Ascending aorta (tissue), 2 donors: Measurements from ENCODE around the gene TMEM151B. TPM values are rescaled to one million over a fixed set of nuclear protein-coding genes. Genes with fewer than 3 reads are reported as not detected.

Experiments used
- DNase-seq, 2 donors: peaks; one replicate each; pipeline ENCODE4 v3.0.0-alpha.2; 2019; ENCODE audit warnings: low spot score in 2 of 2
- H3K27ac ChIP-seq, 2 donors: fragments of 200-600 bp; sonication (generic); one replicate each; pipeline ENCODE4 v1.5.1; 2016 to 2017; ENCODE audit warnings: mild to moderate bottlenecking in 1 of 2
- H3K27me3 ChIP-seq: fragments of 200-600 bp; sonication (generic); one replicate; pipeline ENCODE4 v1.5.1; 2017
- H3K36me3 ChIP-seq, 2 donors: fragments of 200-600 bp; sonication (generic); one replicate each; pipeline ENCODE4 v1.5.1; 2016
- H3K4me1 ChIP-seq, 2 donors: fragments of 200-600 bp; sonication (generic); one replicate each; pipeline ENCODE4 v1.5.1; 2016 to 2017; ENCODE audit warnings: mild to moderate bottlenecking in 1 of 2
- H3K4me3 ChIP-seq, 2 donors: fragments of 200-600 bp; sonication (generic); one replicate each; pipeline ENCODE4 v1.5.1; 2016 to 2017; ENCODE audit warnings: mild to moderate bottlenecking in 1 of 2
- H3K9me3 ChIP-seq, 2 donors: fragments of 200-600 bp; sonication (generic); one replicate each; pipeline ENCODE4 v1.5.1; 2016
- intact Hi-C: fragments of 100-400 bp; cut with DNase I; formaldehyde crosslinking; loops from one replicate; pipeline ENCODE4 v1.15.1; 2023
- total RNA-seq: library from RNA; depleted of rRNA; stranded (reverse); fragments of >200 nt; gene quantifications from one replicate; pipeline ENCODE4 v1.1.0, GENCODE V29; 2016
- TF ChIP-seq, protein P1 (sequence below), 3 experiments: fragments of 200-600 bp in 2 of 3; fragments of 450-650 bp in 1 of 3; sonication (generic) in 2 of 3; IDR thresholded peaks; one replicate each; pipeline ENCODE4 v1.5.1; 2016 to 2019; ENCODE audit warnings: antibody characterized with exemption in 3 of 3, mild to moderate bottlenecking in 1 of 3, moderate library complexity in 1 of 3

Gene TMEM151B
- total RNA-seq, 1 donor from 2014 or later: not detected

GRCh38 chr6:44260451-44261297 lies 9.6 kb upstream of the TMEM151B start:
- Histone ChIP-seq H3K27me3 (no peaks in the 10 kb centered on the region), H3K4me1 (peaks cover 15 to 37% of the 10 kb centered on the region in 2 donors), H3K4me3 (no peak overlapping the region), H3K9me3 (no peaks in the 10 kb centered on the region), H3K27ac (no peak overlapping the region), H3K36me3 (peaks cover 0 to 3% of the 10 kb centered on the region in 2 donors)
- TF ChIP-seq, protein P1, sequence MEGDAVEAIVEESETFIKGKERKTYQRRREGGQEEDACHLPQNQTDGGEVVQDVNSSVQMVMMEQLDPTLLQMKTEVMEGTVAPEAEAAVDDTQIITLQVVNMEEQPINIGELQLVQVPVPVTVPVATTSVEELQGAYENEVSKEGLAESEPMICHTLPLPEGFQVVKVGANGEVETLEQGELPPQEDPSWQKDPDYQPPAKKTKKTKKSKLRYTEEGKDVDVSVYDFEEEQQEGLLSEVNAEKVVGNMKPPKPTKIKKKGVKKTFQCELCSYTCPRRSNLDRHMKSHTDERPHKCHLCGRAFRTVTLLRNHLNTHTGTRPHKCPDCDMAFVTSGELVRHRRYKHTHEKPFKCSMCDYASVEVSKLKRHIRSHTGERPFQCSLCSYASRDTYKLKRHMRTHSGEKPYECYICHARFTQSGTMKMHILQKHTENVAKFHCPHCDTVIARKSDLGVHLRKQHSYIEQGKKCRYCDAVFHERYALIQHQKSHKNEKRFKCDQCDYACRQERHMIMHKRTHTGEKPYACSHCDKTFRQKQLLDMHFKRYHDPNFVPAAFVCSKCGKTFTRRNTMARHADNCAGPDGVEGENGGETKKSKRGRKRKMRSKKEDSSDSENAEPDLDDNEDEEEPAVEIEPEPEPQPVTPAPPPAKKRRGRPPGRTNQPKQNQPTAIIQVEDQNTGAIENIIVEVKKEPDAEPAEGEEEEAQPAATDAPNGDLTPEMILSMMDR (IDR thresholded peaks at IDR 0.05): no peak
- DNase-seq: no peak
- intact Hi-C loops: no loop called here

DNA sequence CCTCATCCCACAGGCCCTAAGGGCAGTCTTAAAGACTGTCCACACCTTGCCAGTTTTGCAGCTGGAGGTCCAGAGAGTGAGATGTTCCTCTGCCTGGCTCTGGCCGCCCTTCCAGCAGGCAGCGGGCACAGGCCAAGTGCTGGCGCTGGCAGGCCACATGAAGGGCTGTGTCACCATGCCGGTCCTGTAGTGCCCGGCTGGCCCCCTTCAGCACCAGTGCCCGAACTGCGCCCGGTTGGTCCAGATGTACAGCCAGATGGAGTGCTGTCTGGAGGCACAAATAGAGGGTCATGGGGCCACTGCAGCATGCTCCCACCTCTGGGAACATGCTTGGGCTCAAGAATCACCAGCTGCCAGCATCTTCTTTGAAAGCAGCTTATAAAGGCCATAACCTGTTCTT lies 8.7 kb upstream of the TMEM151B start:
- Histone ChIP-seq H3K4me1 (peaks cover 15 to 32% of the 10 kb centered on the region in 2 donors), H3K27me3 (no peaks in the 10 kb centered on the region), H3K9me3 (no peaks in the 10 kb centered on the region), H3K27ac (no peak overlapping the region), H3K4me3 (no peak overlapping the region), H3K36me3 (peaks cover 0 to 3% of the 10 kb centered on the region in 2 donors)
- TF ChIP-seq, protein P1 (IDR thresholded peaks at IDR 0.05): no peak
- intact Hi-C loops: no loop called here
- no peak for DNase-seq

- H3K27ac ChIP-seq: no peak overlapping the region
Measured at GRCh38 chr6:44262467-44263353, 7.5 kb upstream of the TMEM151B start.

DNA sequence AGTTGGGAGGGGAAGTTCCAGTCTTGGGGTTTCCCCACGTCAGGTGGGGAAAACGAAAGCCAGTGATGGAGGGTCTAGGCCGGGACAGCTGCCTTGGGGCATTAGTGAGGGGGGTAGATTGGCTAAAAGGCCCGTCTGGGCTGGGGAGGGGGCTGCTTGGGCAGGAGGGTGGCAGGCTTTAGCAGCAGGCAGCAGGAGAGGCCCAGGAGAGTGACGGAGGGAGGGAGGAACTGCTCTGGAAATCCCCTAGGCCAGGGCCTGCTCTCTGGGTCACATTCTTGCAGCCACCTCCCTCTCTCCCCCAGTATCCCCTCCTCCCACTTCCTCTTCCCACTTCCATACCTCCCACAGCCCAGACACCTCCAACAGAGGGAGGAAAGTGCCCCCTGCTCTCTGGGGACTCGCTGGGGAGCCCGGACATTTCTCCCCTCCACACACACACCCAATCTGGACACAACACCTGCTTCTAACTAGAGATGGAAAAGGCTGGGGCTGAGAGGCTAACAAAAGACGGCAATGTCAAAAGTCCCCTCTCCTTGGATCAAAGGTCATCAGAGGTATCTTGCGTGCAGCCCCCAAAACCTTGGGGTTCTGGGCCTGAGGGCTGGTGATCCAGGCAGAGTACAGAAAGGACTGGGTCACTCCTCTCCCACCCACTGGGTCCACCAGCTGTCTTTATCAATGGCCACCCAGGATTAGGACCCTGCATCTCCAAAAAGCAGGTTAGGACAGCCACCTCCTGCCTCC lies 6.7 kb upstream of the TMEM151B start:
- TF ChIP-seq, protein P1 (IDR thresholded peaks at IDR 0.05): no peak
- H3K27me3 ChIP-seq: no peaks in the 10 kb centered on the region
- H3K27ac ChIP-seq: no peak overlapping the region
- intact Hi-C loops: no loop called here
- peaks cover 15 to 29% of the 10 kb centered on the region in 2 donors for H3K4me1 ChIP-seq
- H3K36me3 ChIP-seq: peaks cover 0 to 3% of the 10 kb centered on the region in 2 donors
- H3K4me3 ChIP-seq: peak overlapping the region; percentile 69 to 73
- H3K9me3 ChIP-seq: no peaks in the 10 kb centered on the region
- DNase-seq: no peak

More at GRCh38 chr6:44262467-44263353, 7.5 kb upstream of the TMEM151B start:
- H3K9me3 ChIP-seq: no peaks in the 10 kb centered on the region
- peak overlapping the region in 1 of 2 donors; percentile 73 for H3K4me3 ChIP-seq
- TF ChIP-seq, protein P1 (IDR thresholded peaks at IDR 0.05): no peak
- no peaks in the 10 kb centered on the region for H3K27me3 ChIP-seq
- peaks cover 0 to 3% of the 10 kb centered on the region in 2 donors for H3K36me3 ChIP-seq
- peaks cover 15 to 29% of the 10 kb centered on the region in 2 donors for H3K4me1 ChIP-seq
- no peak for DNase-seq
- intact Hi-C loops: no loop called here
